A204.1 (cell line): ENCODE measurements around the gene TYW1.
"Not testable (repeated sequence)": the region's sequence is repeated elsewhere in the genome, so short reads cannot be mapped to it uniquely, and the experiment has no call there.

ENCODE experiments used
- FAIRE-seq: peaks from 2 replicates; lab custom pipeline; 2012; peaks lifted over from hg19 to GRCh38; lab: Jason Lieb, UNC

TYW1 gene

GRCh38 chr7:67134912-67135311 lies 138.3 kb downstream of the TYW1 start:
- FAIRE-seq = not testable (repeated sequence)

DNA sequence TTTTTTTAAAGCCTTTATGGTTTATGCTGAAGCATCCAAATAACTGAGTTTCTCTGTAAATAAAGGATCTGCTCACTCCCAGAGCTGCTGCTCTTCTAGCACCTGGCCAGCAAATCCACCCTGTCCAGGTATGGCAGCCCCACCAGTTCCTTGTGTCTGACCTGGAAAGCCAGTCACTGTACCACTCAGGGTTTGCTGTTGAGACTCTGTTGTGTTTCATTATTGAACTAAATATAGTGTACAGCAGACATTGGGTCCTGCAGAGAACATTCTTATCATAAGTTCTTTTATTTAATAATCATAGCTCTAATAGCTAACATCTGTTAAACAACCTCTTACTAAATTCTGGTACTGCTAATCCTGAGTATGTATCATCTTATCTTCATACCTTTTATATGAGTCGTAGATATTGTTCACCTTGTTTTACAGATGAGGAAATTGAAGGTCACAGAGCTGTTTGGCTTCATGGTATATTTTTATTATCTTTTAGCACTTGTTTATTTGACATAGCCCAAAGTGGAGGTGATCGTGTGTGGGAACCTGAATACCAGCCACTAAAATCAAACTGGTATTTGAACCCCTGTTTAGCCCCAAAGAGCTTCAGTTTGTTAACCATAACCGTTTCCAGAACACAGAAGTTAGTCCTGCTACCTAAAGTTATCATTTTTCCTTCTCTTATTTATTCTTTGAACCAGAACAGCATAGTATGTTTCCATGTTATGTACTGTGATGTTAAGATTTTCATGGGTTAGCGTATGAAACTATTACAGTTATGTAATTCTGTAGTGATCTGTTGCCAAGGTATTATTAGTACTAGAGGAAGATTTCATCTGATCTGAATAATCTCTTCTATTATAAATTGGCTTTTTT lies 139.2 kb downstream of the TYW1 start:
- not testable (repeated sequence) for FAIRE-seq

- FAIRE-seq = not testable (repeated sequence)
Observed at GRCh38 chr7:67137489-67137888, 140.9 kb downstream of the TYW1 start.

- not testable (repeated sequence) for FAIRE-seq
Observed at GRCh38 chr7:67139876-67140275, 143.2 kb downstream of the TYW1 start.

DNA sequence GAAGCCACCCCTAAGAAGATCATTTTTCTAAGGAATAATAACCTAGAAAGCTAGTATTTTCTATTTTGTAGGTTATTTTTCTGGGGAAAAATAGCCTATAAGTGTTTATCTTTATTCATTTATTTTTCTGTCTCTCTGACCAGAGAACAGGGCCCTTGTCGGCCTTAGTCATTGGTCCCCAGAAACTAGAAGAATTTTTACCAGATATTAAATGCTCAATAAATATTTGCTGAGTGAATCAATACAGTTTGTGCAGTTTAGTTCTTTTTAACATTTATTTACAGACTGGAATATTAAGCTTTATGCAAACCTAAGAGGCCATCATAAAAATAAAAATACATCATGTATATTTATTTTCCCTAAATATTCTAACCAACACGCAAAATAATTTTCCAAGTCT lies 144.4 kb downstream of the TYW1 start:
- not testable (repeated sequence) for FAIRE-seq

DNA sequence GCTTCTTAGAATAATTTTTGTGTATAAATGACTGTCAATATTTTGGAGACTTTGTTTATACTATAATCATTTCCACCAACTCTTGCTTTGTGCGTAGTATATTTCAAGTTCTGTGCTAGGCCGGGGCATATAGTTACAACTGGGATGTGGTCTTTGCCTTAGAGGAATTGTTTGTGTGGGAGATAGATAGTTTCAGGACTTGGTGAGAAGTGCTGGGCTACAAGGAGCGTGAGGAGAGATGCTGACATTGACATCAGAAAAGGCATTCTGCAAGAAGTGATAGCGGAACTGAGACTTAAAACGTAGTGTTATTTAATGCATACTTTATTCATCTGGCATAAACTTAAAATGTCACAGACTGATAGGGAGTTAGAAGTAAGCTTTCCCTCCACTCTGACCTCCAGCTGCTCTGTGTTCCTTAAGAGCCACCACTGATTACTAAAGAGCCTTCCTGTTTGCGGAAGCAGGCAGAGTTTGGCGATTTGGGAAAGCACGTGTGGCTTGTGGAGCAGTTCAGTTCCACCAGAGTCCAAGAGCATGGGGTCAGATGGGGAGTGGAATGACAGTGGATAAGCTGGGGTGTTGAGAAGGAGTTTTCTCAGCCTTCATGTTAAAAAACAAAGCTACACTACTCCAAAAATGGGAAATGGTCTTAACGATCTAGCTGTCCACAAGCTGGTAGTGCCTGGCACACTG lies 146.6 kb downstream of the TYW1 start:
- FAIRE-seq = not testable (repeated sequence)

DNA sequence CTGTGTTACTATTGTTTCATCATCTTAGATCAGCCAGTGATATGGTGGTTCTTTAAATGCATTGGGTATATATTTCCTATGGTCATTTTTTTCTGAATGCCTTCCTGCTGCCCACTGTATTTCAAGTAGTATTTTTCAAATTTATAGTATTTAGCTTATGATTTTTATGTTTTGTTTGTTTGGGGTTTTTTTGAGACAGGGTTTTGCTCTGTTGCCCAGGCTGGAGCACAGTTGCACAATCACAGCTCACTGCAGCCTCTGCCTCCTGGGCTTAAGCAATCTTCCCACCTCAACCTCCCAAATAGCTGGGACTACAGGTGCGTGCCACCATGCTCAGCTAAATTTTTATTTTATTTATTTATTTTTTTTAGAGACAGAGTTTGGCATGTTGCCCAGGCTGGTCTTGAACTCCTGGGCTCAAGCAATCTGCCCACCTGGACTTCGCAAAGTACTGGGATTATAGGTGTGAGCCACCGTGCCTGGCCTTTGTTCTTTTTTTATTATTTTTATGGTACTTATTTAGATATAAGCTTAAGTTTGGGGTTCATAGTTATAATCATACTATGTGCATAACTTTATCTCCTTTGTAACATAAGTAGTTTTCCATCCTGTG lies 149.1 kb downstream of the TYW1 start:
- peak; percentile 16 for FAIRE-seq

- not testable (repeated sequence) for FAIRE-seq
Observed at GRCh38 chr7:67149131-67149530, 152.5 kb downstream of the TYW1 start.

GRCh38 chr7:67154374-67154773 lies 157.7 kb downstream of the TYW1 start:
- FAIRE-seq = not testable (repeated sequence)

DNA sequence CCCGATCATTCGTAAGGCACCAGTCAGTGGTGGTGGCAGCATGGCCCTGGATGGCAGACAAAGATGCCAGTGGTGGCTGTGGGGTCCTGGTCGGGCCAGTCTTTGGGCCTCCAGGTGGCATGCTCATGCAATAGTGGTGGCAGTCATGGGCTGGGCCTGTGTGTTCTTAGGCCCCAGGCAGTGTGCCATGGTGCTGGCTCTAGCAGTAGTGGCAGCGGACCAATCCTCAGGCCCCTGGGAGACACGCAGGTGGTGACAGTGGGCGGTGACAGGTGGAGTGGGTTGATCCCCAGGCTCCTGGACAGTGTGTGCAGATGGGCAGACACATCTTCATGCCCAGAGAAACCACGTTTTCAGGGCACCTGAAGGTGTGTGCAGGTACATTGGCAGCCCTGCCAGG lies 159.4 kb downstream of the TYW1 start:
- FAIRE-seq = not testable (repeated sequence)

DNA sequence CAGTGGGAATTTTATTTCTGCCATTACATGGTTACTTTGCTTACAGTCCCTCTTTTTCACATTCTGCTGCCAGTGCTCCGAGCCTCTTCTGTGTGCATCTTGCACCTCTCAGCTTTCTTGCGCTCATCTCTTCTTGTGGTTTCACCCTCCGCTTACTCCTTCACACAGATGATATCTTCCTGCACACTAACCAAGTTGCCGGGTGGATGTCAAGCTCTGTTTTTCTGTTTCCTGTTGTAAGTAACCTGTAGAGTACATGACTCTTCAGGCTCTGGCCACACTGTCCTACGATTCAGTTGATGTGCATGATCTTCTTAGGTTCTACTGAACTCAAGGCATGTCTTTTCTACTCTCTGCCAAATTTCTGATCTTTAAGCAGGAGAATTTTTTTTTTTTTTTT lies 166.7 kb downstream of the TYW1 start:
- FAIRE-seq = not testable (repeated sequence)

DNA sequence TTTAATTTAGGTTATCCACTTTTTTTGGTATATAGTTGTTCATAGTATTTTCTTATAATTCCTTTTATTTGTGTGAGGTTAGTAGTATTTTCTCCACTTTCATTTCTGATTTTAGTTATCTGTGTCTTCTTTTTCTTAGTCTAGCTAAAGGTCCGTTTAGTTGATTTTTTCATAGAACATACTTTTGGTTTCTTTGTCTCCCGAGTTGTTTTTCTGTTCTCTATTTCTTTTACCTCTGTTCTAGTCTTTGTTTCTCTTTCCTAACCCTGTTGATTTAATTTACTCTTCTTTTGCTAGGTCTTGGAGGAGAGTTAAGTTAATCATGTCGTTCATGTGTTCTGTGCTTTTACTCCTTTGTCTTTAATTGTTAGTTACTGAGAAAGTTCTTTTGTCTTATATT lies 174.5 kb downstream of the TYW1 start:
- not testable (repeated sequence) for FAIRE-seq

GRCh38 chr7:67176730-67177129 lies 180.1 kb downstream of the TYW1 start:
- FAIRE-seq = peak; percentile 95

DNA sequence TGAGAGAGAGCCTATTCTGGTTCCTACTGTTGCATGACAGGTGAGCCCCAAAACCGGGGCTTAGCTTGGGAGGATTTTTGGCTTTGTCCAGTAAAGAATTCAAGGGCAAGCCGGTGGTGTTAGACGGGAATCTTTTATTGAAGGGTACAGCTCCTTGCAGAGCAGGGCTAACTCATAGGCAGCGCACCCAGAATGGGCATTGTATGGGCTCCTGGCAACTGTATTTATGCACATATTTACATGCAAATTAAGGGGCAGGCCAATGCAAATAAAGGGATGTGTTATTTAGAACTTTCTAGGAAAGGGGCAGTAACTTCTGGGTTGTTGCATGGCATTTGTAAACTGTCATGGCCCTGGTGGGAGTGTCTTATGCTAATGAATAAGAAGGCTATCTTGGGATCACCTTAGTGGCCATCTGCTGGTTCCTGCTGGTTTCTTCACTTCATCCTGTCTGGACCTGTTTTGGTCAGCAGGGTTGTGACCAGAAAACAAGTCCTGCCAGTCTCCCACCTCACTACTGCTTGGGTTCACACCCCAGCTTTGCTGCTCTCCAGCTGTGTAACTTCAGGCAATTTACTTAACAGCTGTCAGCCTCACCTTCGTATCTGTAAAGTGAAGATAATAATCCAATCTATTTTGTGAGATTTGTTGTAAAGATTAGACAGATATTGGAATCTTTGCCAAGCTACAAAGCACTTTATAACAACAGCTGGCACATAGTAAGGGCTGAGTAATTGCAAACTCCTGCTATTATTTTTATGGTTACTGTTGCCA lies 182.5 kb downstream of the TYW1 start:
- FAIRE-seq = not testable (repeated sequence)

GRCh38 chr7:67182956-67183750 lies 186.5 kb downstream of the TYW1 start:
- not testable (repeated sequence) for FAIRE-seq

- not testable (repeated sequence) for FAIRE-seq
Observed at GRCh38 chr7:67184912-67185659, 188.5 kb downstream of the TYW1 start.

- not testable (repeated sequence) for FAIRE-seq
Observed at GRCh38 chr7:67185660-67186129, 189.1 kb downstream of the TYW1 start.

- not testable (repeated sequence) for FAIRE-seq
Observed at GRCh38 chr7:67189160-67189559, 192.5 kb downstream of the TYW1 start.

DNA sequence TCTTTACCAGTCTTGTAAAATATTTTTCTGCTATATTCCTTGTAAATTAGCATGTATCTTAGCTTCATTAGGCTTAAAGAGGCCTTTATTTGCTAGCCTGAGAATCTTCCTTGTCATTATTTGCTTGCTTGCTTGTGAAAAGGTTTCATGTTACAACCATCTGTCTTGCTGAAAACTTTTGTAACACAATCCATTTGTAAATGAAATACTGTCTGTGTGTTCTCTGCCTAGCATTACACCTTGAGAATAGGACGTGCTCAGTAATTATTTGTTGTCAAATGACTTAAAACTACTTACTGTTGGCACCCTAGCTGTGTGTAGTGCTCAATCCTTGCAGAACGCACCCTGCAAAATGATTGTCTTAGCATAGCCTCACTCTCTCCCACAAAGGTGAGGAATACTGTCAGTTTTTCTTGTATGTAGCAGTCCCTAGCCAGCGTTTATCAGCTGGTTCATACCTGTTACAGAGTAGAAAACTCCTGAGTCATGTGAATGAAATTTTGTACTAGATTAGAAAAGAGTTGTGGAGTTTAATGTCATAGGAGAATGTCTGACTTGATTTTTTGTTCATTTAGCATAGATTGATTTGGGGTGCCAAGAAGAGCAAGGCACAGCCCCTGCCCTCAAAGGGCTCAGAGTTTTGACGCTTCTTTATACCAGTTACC lies 193.3 kb downstream of the TYW1 start:
- FAIRE-seq = not testable (repeated sequence)
